Measurements from ENCODE around the gene EIF3F. TPM values are rescaled to one million over a fixed set of nuclear protein-coding genes. Genes with fewer than 3 reads are reported as not detected.

The EIF3F gene
- total and polyA plus RNA-seq, 10 of the 15 experiments (the other 5 are each of a cell fraction or from before 2014, with no cell fraction given): 81.3 to 461 (median 213) TPM

DNA sequence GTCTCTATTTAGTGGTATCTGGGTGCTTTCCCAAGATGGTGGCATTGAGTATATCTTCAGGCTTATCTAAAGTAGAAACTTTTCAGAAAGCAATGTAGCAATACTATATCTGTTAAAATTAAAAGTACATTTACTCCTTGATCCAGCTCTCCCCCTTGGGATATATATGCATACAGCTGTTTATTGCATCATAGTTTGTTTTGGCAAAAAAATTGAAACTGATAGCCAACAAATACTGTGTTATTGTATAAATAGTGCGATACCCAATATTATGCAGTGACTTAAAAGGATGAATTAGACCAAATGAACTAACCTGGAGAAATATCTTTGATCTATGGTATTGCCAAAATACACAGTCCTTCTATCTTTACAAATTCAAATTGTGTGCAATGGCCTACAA is 37.2 kb upstream of the EIF3F start (continued):
- TF ChIP-seq, protein P1, sequence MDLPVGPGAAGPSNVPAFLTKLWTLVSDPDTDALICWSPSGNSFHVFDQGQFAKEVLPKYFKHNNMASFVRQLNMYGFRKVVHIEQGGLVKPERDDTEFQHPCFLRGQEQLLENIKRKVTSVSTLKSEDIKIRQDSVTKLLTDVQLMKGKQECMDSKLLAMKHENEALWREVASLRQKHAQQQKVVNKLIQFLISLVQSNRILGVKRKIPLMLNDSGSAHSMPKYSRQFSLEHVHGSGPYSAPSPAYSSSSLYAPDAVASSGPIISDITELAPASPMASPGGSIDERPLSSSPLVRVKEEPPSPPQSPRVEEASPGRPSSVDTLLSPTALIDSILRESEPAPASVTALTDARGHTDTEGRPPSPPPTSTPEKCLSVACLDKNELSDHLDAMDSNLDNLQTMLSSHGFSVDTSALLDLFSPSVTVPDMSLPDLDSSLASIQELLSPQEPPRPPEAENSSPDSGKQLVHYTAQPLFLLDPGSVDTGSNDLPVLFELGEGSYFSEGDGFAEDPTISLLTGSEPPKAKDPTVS (IDR thresholded peaks at IDR 0.05; ENCODE audit: low read depth, low read length): no peak
- TF ChIP-seq IRF5 (IDR thresholded peaks at IDR 0.05; ENCODE audit: borderline replicate concordance): no peak
- no peak for TF ChIP-seq RBBP5 (conservative IDR thresholded peaks at IDR 0.05)

DNA sequence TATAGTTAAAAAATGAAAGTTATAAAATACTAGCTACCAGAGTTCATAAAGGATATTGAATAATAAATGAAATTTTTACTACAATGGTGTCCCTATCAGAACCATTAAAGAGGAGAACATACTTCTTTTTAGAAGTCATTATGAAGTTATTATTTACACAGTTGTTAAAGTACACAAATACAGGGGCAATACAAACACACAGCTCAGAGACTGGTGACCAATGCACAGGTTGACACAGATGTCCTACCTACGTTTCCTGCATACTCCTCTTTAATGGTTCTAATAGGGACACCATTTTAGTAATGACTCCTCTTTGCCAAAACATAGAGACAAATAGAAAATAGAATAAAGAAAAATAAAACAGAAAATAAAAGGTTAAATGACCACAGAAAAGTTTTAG is 31.9 kb upstream of the EIF3F start:
- H3K9me3 ChIP-seq (replicated peaks; ENCODE audit: control insufficient read depth, insufficient read depth, low read length): no peaks in the 10 kb centered on the region
- POLR2A ChIA-PET: no interaction called here
- H4K20me1 ChIP-seq (ENCODE audit: control insufficient read depth, insufficient read depth): no peaks in the 10 kb centered on the region
- no peak overlapping the region for H3K4me3 ChIP-seq
- SMC1A ChIA-PET (ENCODE audit: uncharacterized antibody, unreplicated experiment): no interaction called here
- RAD21 ChIA-PET (ENCODE audit: unreplicated experiment): no interaction called here
- H3K4me2 ChIP-seq (ENCODE audit: control insufficient read depth, insufficient read depth): no peak overlapping the region
- H2AFZ ChIP-seq (ENCODE audit: control insufficient read depth, low read depth, low read length): no peak overlapping the region
- H3K4me1 ChIP-seq (ENCODE audit: control insufficient read depth, insufficient read depth, low read length): no peaks in the 10 kb centered on the region
- intact Hi-C loops (cut with micrococcal nuclease; ENCODE audit: unreplicated experiment): no loop called here
- FAIRE-seq: no peak
- ATAC-seq: no peak
- BruUV-seq (replicated peaks): no TSS peak
- no peak for DNase-seq (ENCODE audit: low read depth, low spot score)
- in situ Hi-C loops (cut with MboI): no loop called here
- no peak for TF ChIP-seq ESRRA (IDR thresholded peaks at IDR 0.05; ENCODE audit: low read length)
- no peak for TF ChIP-seq ETV6 (conservative IDR thresholded peaks at IDR 0.05 in 1 of 2, IDR thresholded peaks at IDR 0.05 in 1 of 2; ENCODE audit: borderline replicate concordance in 1 of 2, low read depth in 1 of 2)
- no peak for TF ChIP-seq E4F1 (IDR thresholded peaks at IDR 0.05; ENCODE audit: borderline replicate concordance, partially characterized antibody)
- no peak for TF ChIP-seq WRNIP1 (IDR thresholded peaks at IDR 0.05; ENCODE audit: borderline replicate concordance, low read depth, low read length)
- TF ChIP-seq BACH1 (IDR thresholded peaks at IDR 0.05; ENCODE audit: borderline replicate concordance): no peak
- TF ChIP-seq, protein P2, sequence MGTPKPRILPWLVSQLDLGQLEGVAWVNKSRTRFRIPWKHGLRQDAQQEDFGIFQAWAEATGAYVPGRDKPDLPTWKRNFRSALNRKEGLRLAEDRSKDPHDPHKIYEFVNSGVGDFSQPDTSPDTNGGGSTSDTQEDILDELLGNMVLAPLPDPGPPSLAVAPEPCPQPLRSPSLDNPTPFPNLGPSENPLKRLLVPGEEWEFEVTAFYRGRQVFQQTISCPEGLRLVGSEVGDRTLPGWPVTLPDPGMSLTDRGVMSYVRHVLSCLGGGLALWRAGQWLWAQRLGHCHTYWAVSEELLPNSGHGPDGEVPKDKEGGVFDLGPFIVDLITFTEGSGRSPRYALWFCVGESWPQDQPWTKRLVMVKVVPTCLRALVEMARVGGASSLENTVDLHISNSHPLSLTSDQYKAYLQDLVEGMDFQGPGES (IDR thresholded peaks at IDR 0.05): no peak
- CTCF ChIA-PET: no interaction called here
- no peak overlapping the region for H3K27ac ChIP-seq (ENCODE audit: control insufficient read depth, insufficient read depth)
- 0% methylated on average over 1 of the region's 1 CpG for WGBS (ENCODE audit: insufficient coverage, insufficient replicate concordance, low lambda C conversion rate, missing lambda C conversion rate)
- H3K36me3 ChIP-seq (ENCODE audit: control insufficient read depth in 2 of 2, insufficient read depth in 2 of 2, low read length in 1 of 2): no peaks in the 10 kb centered on the region
- no peak overlapping the region for H3K9ac ChIP-seq (ENCODE audit: control insufficient read depth, insufficient read depth, low read length)
- no peaks in the 10 kb centered on the region for H3K79me2 ChIP-seq (ENCODE audit: control insufficient read depth, insufficient read depth, low read length)
- no peaks in the 10 kb centered on the region for H3K27me3 ChIP-seq (replicated peaks in 1 of 2; ENCODE audit: control insufficient read depth in 2 of 2, insufficient read depth in 2 of 2, low read length in 1 of 2)
